Cardiac fibroblast (primary cell): Measurements from ENCODE around the gene NDOR1.

Source experiments
- DNase-seq, 2 donors: peaks; one replicate each; pipeline versions ENCODE4 v3.0.0 to v3.0.0-alpha.2; 2010; ENCODE audit warnings: low read depth in 2 of 2
- H3K4me3 ChIP-seq, 2 donors: replicated peaks in 1 of 2; 1 replicate in 1 of 2; 2 replicates in 1 of 2; pipeline ENCODE4 v1.5.1; 2011; ENCODE audit warnings: low read depth in 2 of 2, low read length in 2 of 2, mild to moderate bottlenecking in 2 of 2, moderate library complexity in 1 of 2
- TF ChIP-seq, protein P1 (sequence below): IDR thresholded peaks from one replicate; pipeline ENCODE4 v1.5.1; 2011; ENCODE audit warnings: low read depth, mild to moderate bottlenecking, low read length, inconsistent platforms

The NDOR1 gene

DNA sequence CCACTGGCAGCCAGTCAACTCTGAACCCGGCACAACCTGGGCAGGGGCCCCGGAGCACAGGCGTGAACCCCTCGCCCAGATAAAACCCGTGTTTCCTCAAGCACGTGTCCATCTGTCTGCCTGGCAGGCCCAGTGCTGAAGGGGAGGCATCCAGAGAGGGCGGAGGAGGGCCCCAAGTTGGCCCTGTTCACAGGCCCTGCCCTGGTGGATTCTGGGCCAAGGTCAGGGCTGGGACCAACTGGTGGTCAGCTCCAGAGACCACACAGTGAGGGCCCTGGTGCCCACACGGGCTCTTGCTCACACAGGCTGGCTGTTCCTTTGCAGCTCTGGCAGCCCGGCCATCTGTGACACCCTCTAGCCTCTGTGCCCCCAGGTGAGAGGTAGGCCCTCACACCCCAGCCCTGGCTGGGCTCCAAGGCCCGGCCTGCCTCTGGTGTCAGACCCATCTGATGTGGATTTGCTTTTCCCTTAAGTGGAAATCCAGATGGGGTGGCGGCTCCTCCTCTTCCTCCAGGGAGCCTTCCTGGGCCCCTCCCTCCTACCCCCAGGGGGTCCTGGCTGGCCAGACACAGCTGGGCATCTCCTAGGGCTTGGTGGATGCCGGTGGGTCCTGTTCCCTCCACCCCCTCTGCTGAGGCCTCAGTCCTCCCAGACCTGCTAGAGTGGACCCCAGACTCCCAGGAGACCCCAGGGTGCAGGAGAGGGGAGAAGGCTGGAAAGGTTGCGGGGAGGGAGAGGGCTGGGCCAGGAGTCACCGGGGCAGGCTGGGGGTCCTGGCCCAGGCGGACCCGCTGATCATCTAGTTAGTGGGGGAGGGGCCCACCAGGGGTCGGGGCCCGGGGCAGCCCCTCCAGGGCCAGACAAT, 45.1 kb downstream of the NDOR1 start:
- no peak for DNase-seq
- TF ChIP-seq, protein P1, sequence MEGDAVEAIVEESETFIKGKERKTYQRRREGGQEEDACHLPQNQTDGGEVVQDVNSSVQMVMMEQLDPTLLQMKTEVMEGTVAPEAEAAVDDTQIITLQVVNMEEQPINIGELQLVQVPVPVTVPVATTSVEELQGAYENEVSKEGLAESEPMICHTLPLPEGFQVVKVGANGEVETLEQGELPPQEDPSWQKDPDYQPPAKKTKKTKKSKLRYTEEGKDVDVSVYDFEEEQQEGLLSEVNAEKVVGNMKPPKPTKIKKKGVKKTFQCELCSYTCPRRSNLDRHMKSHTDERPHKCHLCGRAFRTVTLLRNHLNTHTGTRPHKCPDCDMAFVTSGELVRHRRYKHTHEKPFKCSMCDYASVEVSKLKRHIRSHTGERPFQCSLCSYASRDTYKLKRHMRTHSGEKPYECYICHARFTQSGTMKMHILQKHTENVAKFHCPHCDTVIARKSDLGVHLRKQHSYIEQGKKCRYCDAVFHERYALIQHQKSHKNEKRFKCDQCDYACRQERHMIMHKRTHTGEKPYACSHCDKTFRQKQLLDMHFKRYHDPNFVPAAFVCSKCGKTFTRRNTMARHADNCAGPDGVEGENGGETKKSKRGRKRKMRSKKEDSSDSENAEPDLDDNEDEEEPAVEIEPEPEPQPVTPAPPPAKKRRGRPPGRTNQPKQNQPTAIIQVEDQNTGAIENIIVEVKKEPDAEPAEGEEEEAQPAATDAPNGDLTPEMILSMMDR, result no peak
- no peak overlapping the region for H3K4me3 ChIP-seq

DNA sequence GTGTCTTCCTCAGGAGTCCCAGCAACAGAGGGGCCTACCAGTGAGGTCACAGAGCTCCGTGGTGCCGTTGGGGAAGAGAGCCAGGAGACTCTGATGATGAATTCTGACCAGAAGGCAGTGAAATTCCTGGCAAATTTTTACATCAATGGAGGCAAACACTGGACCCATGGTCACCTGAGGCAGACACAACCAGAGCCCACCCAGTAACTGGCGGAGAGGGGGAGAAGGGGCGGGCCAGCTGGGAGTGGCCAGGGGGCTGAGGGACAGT, 45.6 kb downstream of the NDOR1 start, which contains the start of gene STPG3:
Gene STPG3 (plus strand): TSS at position 93 of the 268 bp plus-strand sequence. CDS start 1 bp downstream, at position 94.
- TF ChIP-seq, protein P1, result no peak
- no peak for DNase-seq
- no peak within 1 kb of the TSS for H3K4me3 ChIP-seq

DNA sequence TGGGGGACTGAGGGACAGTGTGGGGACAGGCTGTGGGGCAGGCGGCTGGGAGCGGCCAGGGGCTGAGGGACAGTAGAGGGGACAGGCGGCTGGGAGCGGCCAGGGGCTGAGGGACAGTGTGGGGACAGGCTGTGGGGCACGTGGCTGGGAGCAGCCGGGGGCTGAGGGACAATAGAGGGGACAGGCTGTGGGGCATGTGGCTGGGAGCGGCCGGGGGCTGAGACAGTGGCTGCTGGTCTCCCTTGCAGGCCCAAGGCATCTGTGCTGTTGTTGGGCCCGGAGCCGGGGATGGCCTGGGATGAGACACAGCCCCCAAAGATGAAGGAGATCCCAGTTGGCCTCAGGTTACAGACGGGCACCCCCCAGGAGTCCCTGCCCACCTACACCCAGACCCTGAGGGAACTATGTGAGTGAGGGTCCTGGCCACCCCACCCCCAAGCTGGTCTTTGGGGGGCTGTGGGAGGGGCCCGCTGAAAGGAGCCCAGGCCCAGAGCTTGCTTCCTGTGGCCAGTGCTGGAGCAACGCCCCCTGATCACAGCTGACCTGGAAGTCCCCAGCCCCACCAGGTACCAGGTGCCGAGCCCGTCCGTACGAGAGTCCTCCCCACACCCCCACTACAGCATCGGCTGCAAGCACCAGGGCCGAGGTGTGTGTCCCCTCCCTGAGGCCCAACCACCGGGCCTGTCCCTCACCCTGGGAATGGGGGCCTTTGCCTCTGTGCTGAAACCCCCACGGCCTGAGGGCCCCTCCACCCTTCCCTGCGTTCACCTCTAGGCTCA, 46.2 kb downstream of the NDOR1 start:
- TF ChIP-seq, protein P1, result no peak

DNA sequence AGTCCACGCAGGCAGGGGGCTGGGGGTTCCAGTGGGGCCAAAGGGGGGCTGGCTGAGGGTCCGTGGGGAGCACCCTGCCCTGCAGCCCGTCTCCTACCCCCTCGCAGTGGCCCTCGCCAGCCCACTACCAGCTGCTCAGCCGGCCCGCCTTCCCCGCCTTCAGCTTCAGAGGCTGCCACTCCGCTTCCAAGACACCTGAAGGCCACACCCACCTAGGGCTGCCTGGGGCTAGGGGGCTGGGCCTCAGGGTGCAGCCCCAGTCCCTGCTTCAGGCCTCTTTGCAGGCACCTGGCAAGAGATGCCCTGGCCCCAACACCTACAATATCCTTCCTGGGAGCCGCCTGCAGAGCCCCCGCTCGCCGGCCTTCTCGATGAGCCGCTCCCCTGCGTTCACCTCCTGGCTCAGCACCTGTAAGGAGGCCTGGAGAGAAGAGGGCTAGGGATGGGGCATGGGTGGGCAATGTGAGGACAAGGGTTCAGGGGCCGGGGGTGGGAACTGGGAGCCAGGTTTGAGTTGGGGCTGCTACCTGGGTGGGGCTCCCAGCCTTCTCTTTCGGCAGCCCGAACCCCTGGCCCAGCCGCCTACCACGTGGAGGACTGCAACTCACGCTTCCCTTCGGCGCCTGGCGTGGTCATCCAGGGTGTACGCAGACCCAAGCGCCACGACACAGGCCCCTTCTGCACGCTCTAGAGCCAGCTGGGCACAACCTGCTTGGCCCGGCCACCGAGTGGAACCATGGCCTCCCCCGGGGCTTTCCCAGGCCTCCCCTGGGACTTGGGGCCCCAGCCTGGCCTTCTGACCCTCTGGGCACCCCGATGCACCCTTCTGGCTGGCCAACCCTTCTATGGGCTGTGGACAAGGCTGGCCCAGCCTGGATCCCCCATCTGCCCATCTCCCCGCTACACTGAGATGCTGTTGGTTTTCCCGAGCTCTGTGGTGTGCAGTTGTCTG, 47.3 kb downstream of the NDOR1 start:
- H3K4me3 ChIP-seq, result no peak overlapping the region
- no peak for DNase-seq
- TF ChIP-seq, protein P1, result no peak

More for the DNA sequence above, 46.2 kb downstream of the NDOR1 start:
- no peak for DNase-seq
- no peak overlapping the region for H3K4me3 ChIP-seq

DNA sequence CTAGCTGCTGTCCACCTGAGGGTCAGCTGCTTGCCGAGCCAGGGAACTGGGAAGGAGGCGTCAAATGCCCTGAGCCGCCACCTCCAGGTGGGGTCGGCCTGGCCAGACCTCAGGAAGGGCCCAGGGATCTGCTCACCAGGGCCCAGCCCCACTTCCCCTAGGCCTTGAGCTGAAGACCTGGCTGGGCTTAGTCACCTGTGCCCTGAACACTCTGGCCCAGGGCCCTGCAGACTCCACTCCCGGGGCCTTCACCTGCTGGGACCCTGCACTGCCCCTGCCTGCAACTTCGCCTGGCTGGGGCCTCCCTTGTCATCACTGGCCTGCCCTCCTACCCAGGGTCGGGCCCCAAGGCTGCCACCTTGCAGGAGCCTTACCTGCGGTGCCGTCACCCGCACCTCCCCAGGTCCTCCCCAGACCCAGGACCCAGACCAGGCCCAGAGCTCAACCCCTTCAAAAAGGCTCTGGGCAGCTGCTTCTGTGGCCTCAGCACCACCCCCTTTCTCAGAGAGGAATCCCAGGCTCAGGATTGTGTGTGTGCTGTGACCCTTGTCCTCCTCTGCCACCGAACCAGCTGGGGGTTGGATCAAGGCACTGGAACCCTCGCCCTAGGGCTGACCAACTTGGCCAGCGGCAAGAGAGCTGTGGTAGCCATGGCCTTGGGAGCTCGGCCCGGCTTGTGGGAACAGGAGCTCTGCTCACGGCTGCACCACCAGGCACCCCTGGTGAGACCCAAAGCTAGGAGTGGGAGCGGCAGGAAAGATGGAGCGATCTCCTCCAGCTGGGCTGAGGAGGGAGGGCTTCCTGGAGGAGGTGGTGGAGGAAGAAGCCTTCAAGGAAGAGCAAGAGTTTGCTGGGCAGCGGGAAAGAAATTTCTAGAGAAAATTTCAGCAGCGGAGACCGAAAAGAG, 48.5 kb downstream of the NDOR1 start:
- TF ChIP-seq, protein P1, result no peak
- DNase-seq, result peak in 1 of 2 donors; percentile 22
- peak overlapping the region; percentile 70 to 76 for H3K4me3 ChIP-seq
